ENCODE results near the gene MRAS.
"Not testable (repeated sequence)": the region's sequence is repeated elsewhere in the genome, so short reads cannot be mapped to it uniquely, and the experiment has no call there.

MRAS gene

GRCh38 chr3:138367911-138368310, 19.5 kb downstream of the MRAS start:
- DNase-seq: peak; percentile 44 to 60

GRCh38 chr3:138369151-138369900, 20.9 kb downstream of the MRAS start:
- no peak for DNase-seq

- no peak for DNase-seq
Observed at GRCh38 chr3:138370321-138370720, 21.9 kb downstream of the MRAS start.

- no peak for DNase-seq
Observed at GRCh38 chr3:138371070-138371965, 22.9 kb downstream of the MRAS start.

GRCh38 chr3:138373087-138373735, 24.8 kb downstream of the MRAS start:
- DNase-seq: no peak

- no peak for DNase-seq
Observed at GRCh38 chr3:138373736-138374094, 25.3 kb downstream of the MRAS start.

- no peak for DNase-seq
Observed at GRCh38 chr3:138374573-138375134, 26.3 kb downstream of the MRAS start.

GRCh38 chr3:138375447-138375846, 27.1 kb downstream of the MRAS start:
- no peak for DNase-seq

GRCh38 chr3:138376663-138377062, 28.3 kb downstream of the MRAS start:
- no peak for DNase-seq

GRCh38 chr3:138377212-138377611, 28.8 kb downstream of the MRAS start:
- not testable (repeated sequence) for DNase-seq

GRCh38 chr3:138377804-138378203, 29.4 kb downstream of the MRAS start:
- no peak for DNase-seq

GRCh38 chr3:138378331-138378730, 30.0 kb downstream of the MRAS start:
- no peak for DNase-seq

GRCh38 chr3:138378990-138379389, 30.6 kb downstream of the MRAS start:
- DNase-seq: no peak

- DNase-seq: peak; percentile 77 to 84
Observed at GRCh38 chr3:138381413-138381901, 33.1 kb downstream of the MRAS start.

GRCh38 chr3:138381950-138382715, 33.8 kb downstream of the MRAS start:
- peak; percentile 68 to 70 for DNase-seq

GRCh38 chr3:138383715-138384465, 35.5 kb downstream of the MRAS start:
- DNase-seq: no peak

GRCh38 chr3:138384531-138384930, 36.2 kb downstream of the MRAS start:
- no peak for DNase-seq

- DNase-seq: no peak
Observed at GRCh38 chr3:138384976-138385375, 36.6 kb downstream of the MRAS start.

- DNase-seq: no peak
Observed at GRCh38 chr3:138389144-138389601, 40.8 kb downstream of the MRAS start.

GRCh38 chr3:138389841-138390581, 41.6 kb downstream of the MRAS start:
- no peak for DNase-seq

- no peak for DNase-seq
Observed at GRCh38 chr3:138390582-138390932, 42.2 kb downstream of the MRAS start.

Measured in hippocampal formation (tissue), 2 donors.